Activated CD8-positive, alpha-beta memory T cell treated with anti-CD3 and anti-CD28 coated beads for 36 hours (primary cell): ENCODE results near the gene MEN1. TPM values are rescaled to one million over a fixed set of nuclear protein-coding genes. Genes with fewer than 3 reads are reported as not detected.

Experiments used
- CTCF ChIA-PET: fragments of 350-600 bp; sonication (Branson Sonifier 250); formaldehyde crosslinking; loops from one replicate; lab custom pipeline; 2021; ENCODE audit warnings: antibody characterized with exemption; lab: Charles Lee
- POLR2A ChIA-PET: fragments of 350-600 bp; sonication (Branson Sonifier 250); formaldehyde crosslinking; loops from one replicate; lab custom pipeline; 2021; ENCODE audit warnings: antibody characterized with exemption; lab: Charles Lee
- total RNA-seq, 2 experiments: library from RNA; stranded (reverse); gene quantifications; one replicate each; pipeline ENCODE4 v1.2.3, GENCODE V29; 2021

MEN1 gene
- total RNA-seq, 2 experiments from 2014 or later: 43.3 to 47.4 TPM

- CTCF ChIA-PET: interaction anchor here (0.7 to 27.3 kb wide), 11 partner anchors 10 to 262 kb away, joined by 3 to 475 read pairs (median 28); partner anchors contain the start of genes ARL2 and EHD1
Measured at GRCh38 chr11:64849598-64850356, 39.4 kb upstream of the MEN1 start.

GRCh38 chr11:64848826-64849597 is 38.7 kb upstream of the MEN1 start:
- ChIA-PET CTCF (interaction anchor here (0.7 to 27.3 kb wide), 9 partner anchors 9 to 263 kb away, joined by 3 to 475 read pairs (median 28); partner anchors contain the start of genes ARL2 and EHD1), POLR2A (interaction anchor here (0.6 to 4.4 kb wide), 6 partner anchors 10 to 51 kb away, joined by 3 to 20 read pairs (median 4); partner anchors contain the start of gene EHD1)

More at GRCh38 chr11:64849598-64850356, 39.4 kb upstream of the MEN1 start:
- POLR2A ChIA-PET: interaction anchor here (0.6 to 4.4 kb wide), 4 partner anchors 10 to 29 kb away, joined by 4 to 20 read pairs (median 4); partner anchors contain the start of gene EHD1

GRCh38 chr11:64848214-64848825 is 38.0 kb upstream of the MEN1 start:
- ChIA-PET CTCF (interaction anchor here (0.9 to 27.3 kb wide), 9 partner anchors 11 to 334 kb away, joined by 3 to 475 read pairs (median 28); partner anchors contain the start of genes ARL2, CAPN1, EHD1 and MAP4K2), POLR2A (interaction anchor here (0.9 to 4.4 kb wide), 5 partner anchors 11 to 52 kb away, joined by 3 to 20 read pairs (median 5); partner anchors contain the start of gene EHD1)

- CTCF ChIA-PET: interaction anchor here (0.5 to 27.3 kb wide), 12 partner anchors 10 to 335 kb away, joined by 3 to 475 read pairs (median 6); partner anchors contain the start of genes ARL2, CAPN1, EHD1 and MAP4K2
- POLR2A ChIA-PET: interaction anchor here (0.6 to 4.4 kb wide), 4 partner anchors 21 to 41 kb away, joined by 3 to 20 read pairs (median 4); partner anchors contain the start of gene EHD1
Measured at GRCh38 chr11:64846998-64847666, 36.8 kb upstream of the MEN1 start.

GRCh38 chr11:64845776-64846129 is 35.4 kb upstream of the MEN1 start:
- CTCF ChIA-PET: interaction anchor here (0.8 to 27.3 kb wide), 9 partner anchors 8 to 263 kb away, joined by 3 to 475 read pairs (median 7); partner anchors contain the start of genes ARL2 and EHD1

GRCh38 chr11:64845129-64845775 is 34.9 kb upstream of the MEN1 start:
- POLR2A ChIA-PET: interaction anchor here (1.9 kb wide), 1 partner anchor 42 kb away, joined by 4 read pairs; no protein-coding TSS in a partner anchor
- CTCF ChIA-PET: interaction anchor here (0.8 to 27.3 kb wide), 9 partner anchors 8 to 264 kb away, joined by 3 to 475 read pairs (median 7); partner anchors contain the start of genes ARL2 and EHD1

More at GRCh38 chr11:64845776-64846129, 35.4 kb upstream of the MEN1 start:
- POLR2A ChIA-PET: interaction anchor here (1.9 kb wide), 1 partner anchor 42 kb away, joined by 4 read pairs; no protein-coding TSS in a partner anchor

GRCh38 chr11:64844330-64845128 is 34.2 kb upstream of the MEN1 start, which contains the start of gene CDC42BPG:
CDC42BPG (minus strand) TSS chr11:64844653; CDS start chr11:64844569, 84 bp downstream.
- POLR2A ChIA-PET: no interaction called here
- CTCF ChIA-PET: interaction anchor here (0.7 to 27.3 kb wide), 12 partner anchors 9 to 168 kb away, joined by 3 to 475 read pairs (median 4); partner anchors contain the start of genes EHD1, MAP4K2, MEN1 and PPP2R5B

GRCh38 chr11:64843686-64844329 is 33.5 kb upstream of the MEN1 start:
- CTCF ChIA-PET: interaction anchor here (0.7 to 27.3 kb wide), 12 partner anchors 10 to 169 kb away, joined by 3 to 475 read pairs (median 4); partner anchors contain the start of genes EHD1, MAP4K2, MEN1 and PPP2R5B
- POLR2A ChIA-PET: no interaction called here

- ChIA-PET CTCF (interaction anchor here (1.1 to 27.3 kb wide), 4 partner anchors 17 to 75 kb away, joined by 3 to 475 read pairs (median 247); partner anchors contain the start of gene EHD1), POLR2A (no interaction called here)
Measured at GRCh38 chr11:64842851-64843685, 32.7 kb upstream of the MEN1 start.

- CTCF ChIA-PET: interaction anchor here (21.6 kb wide), 1 partner anchor 51 kb away, joined by 475 read pairs; no protein-coding TSS in a partner anchor
- POLR2A ChIA-PET: interaction anchor here (0.7 kb wide), 1 partner anchor 172 kb away, joined by 3 read pairs; no protein-coding TSS in a partner anchor
Measured at GRCh38 chr11:64842366-64842759, 32.0 kb upstream of the MEN1 start.

- ChIA-PET POLR2A (interaction anchor here (0.7 kb wide), 1 partner anchor 173 kb away, joined by 3 read pairs; no protein-coding TSS in a partner anchor), CTCF (interaction anchor here (21.6 kb wide), 1 partner anchor 51 kb away, joined by 475 read pairs; no protein-coding TSS in a partner anchor)
Measured at GRCh38 chr11:64841592-64842365, 31.4 kb upstream of the MEN1 start.

GRCh38 chr11:64839887-64840782 is 29.8 kb upstream of the MEN1 start:
- ChIA-PET CTCF (interaction anchor here (0.8 kb wide), 1 partner anchor 9 kb away, joined by 3 read pairs; no protein-coding TSS in a partner anchor), POLR2A (no interaction called here)

- POLR2A ChIA-PET: no interaction called here
- CTCF ChIA-PET: interaction anchor here (0.8 to 1.0 kb wide), 2 partner anchors 10 to 55 kb away, joined by 3 read pairs; no protein-coding TSS in a partner anchor
Measured at GRCh38 chr11:64839335-64839734, 29.0 kb upstream of the MEN1 start.
